Measurements from ENCODE around the gene LTN1. TPM values are rescaled to one million over a fixed set of nuclear protein-coding genes. Genes with fewer than 3 reads are reported as not detected.

LTN1 gene
- total RNA-seq, 1 donor from 2014 or later: 39.8 TPM

Other genes with a start within 250 kb of the LTN1 start
- 21.0 TPM for gene RWDD2B, start 26.5 kb upstream of the LTN1 start, total RNA-seq
- gene USP16, start 31.8 kb upstream of the LTN1 start, total RNA-seq: 51.3 TPM
- gene CCT8, start 80.8 kb upstream of the LTN1 start, total RNA-seq: 121 TPM
- 11.5 TPM for gene MAP3K7CL, start 137.8 kb upstream of the LTN1 start, total RNA-seq